ENCODE measurements around the gene PLCH1. TPM values are rescaled to one million over a fixed set of nuclear protein-coding genes. Genes with fewer than 3 reads are reported as not detected.

Gene PLCH1
- total RNA-seq, 4 donors from 2014 or later = 0.19 to 2.1 (median 0.28) TPM

DNA sequence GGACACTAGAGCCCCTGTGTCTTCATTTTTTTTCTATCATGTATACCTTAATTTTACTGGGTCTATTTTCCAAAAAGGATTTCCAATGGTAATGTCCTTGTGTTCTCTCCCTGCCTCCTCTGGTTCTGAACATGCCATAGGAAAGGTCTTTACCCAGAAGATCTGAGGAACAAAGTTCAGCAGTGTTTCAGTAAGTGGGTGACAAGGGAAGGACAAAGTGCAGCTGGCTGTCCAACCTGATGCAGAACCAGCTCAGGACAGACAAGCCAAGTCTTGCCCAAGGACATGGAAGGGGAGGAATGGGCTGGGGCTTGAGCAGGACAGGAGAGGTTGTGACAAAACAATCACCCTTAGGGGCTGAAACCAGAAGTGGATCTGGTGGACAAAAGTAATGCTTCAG lies 390.2 kb downstream of the PLCH1 start:
- TF ChIP-seq, protein P1, sequence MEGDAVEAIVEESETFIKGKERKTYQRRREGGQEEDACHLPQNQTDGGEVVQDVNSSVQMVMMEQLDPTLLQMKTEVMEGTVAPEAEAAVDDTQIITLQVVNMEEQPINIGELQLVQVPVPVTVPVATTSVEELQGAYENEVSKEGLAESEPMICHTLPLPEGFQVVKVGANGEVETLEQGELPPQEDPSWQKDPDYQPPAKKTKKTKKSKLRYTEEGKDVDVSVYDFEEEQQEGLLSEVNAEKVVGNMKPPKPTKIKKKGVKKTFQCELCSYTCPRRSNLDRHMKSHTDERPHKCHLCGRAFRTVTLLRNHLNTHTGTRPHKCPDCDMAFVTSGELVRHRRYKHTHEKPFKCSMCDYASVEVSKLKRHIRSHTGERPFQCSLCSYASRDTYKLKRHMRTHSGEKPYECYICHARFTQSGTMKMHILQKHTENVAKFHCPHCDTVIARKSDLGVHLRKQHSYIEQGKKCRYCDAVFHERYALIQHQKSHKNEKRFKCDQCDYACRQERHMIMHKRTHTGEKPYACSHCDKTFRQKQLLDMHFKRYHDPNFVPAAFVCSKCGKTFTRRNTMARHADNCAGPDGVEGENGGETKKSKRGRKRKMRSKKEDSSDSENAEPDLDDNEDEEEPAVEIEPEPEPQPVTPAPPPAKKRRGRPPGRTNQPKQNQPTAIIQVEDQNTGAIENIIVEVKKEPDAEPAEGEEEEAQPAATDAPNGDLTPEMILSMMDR (IDR thresholded peaks at IDR 0.05) = no peak
- TF ChIP-seq POLR2A (IDR thresholded peaks at IDR 0.05) = no peak
- no peaks in the 10 kb centered on the region for H3K9me3 ChIP-seq
- no peak overlapping the region for H3K4me3 ChIP-seq
- no peaks in the 10 kb centered on the region for H3K27me3 ChIP-seq
- no peak overlapping the region for H3K27ac ChIP-seq
- H3K4me1 ChIP-seq = no peaks in the 10 kb centered on the region
- no peak for DNase-seq
- H3K36me3 ChIP-seq = no peaks in the 10 kb centered on the region
- intact Hi-C loops (cut with DNase I) = loop anchor here (5.0 kb wide), 1 partner anchor 348 kb away; no protein-coding TSS in a partner anchor

DNA sequence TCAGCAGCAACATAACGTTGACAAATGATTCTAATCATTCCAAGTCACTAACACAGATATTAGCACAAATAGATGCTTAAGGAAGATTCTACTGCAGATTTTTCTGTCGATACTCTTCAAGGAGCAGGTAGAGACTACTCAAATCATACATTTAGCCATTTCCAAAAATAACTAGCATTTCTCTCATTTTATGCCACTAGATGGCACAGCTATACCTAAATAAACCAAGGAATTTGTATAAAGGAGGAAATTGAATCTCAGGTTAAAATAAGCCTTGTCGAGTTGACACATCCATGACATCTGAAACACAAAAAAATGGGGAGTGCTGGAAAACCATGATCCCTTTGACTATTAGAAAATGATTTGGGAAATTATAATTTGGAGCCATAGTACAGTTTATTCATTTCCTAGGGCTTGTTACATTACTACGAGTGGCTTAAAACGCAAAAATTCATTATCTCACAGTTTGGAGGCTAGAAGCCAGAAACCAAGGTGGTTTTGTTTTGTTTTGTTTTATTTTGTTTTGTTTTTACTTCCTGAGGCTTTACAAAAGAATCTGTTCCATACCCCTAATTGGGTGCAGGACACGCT lies 391.9 kb downstream of the PLCH1 start:
- no peaks in the 10 kb centered on the region for H3K9me3 ChIP-seq
- H3K36me3 ChIP-seq = no peaks in the 10 kb centered on the region
- H3K27me3 ChIP-seq = no peaks in the 10 kb centered on the region
- DNase-seq = no peak
- TF ChIP-seq, protein P1 (IDR thresholded peaks at IDR 0.05) = peak in 5 of 6 experiments; percentile 31 to 54 (median 36)
- TF ChIP-seq POLR2A (IDR thresholded peaks at IDR 0.05) = no peak
- H3K4me3 ChIP-seq = no peak overlapping the region
- 53% methylated on average over 6 of the region's 6 CpGs for WGBS, 2 donors
- no peaks in the 10 kb centered on the region for H3K4me1 ChIP-seq
- H3K27ac ChIP-seq = no peak overlapping the region
- intact Hi-C loops (cut with DNase I) = loop anchor here (5.0 kb wide), 1 partner anchor 349 kb away; no protein-coding TSS in a partner anchor

DNA sequence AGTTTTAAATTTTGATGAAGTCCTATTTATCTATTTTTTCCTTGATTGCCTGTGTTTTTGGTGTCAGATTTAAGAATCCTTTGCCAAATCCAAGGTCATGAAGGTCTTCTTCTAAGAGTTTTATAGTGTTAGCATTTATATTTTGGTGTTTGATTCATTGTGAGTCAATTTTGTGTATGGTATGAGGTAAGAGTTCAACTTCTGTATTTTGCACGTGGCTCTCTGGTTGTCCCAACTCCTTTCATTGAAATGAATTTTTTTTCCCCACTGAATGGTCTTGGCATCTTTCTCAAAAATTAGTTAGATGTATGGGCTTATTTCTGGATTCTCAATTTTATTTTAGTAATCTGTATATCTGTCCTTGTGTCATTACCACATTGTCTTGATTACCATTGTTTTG lies 394.3 kb downstream of the PLCH1 start:
- Histone ChIP-seq H3K4me3 (no peak overlapping the region), H3K36me3 (no peaks in the 10 kb centered on the region), H3K9me3 (no peaks in the 10 kb centered on the region), H3K27ac (no peak overlapping the region), H3K27me3 (no peaks in the 10 kb centered on the region), H3K4me1 (no peaks in the 10 kb centered on the region)
- 72 to 76% methylated on average over 1 of the region's 1 CpG for WGBS, 2 donors
- DNase-seq = no peak
- intact Hi-C loops (cut with DNase I) = loop anchor here (5.0 kb wide), 1 partner anchor 352 kb away; no protein-coding TSS in a partner anchor
- TF ChIP-seq, protein P1 (IDR thresholded peaks at IDR 0.05) = no peak
- no peak for TF ChIP-seq POLR2A (IDR thresholded peaks at IDR 0.05)

DNA sequence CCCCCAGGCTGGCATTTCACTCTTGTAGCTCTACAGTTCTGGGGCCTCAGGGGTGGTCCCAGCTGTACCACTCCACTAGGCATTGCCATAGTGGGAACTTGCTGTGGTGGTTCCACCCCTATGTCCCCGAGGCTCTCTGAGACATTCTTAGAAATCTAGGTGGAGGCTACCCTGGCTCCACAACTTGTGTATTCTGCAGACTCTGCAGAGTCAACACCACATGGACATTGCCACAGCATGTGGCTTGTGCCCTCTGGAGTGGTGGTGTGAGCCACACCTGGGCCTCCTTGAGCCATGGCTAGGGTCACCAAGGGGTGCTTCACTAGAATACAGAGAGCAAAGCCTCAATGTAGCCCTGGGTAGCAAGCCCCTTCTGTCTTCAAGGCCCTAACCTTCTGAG lies 397.0 kb downstream of the PLCH1 start:
- no peaks in the 10 kb centered on the region for H3K27me3 ChIP-seq
- no peak for DNase-seq
- no peak overlapping the region for H3K27ac ChIP-seq
- no peak overlapping the region for H3K4me3 ChIP-seq
- TF ChIP-seq, protein P1 (IDR thresholded peaks at IDR 0.05) = no peak
- no peak for TF ChIP-seq POLR2A (IDR thresholded peaks at IDR 0.05)
- no peaks in the 10 kb centered on the region for H3K4me1 ChIP-seq
- intact Hi-C loops (cut with DNase I) = no loop called here
- WGBS, 2 donors = 43% methylated on average over 1 of the region's 1 CpG; no CpG with 5 or more reads in 1 of the 2 donors
- no peaks in the 10 kb centered on the region for H3K9me3 ChIP-seq
- H3K36me3 ChIP-seq = no peaks in the 10 kb centered on the region

DNA sequence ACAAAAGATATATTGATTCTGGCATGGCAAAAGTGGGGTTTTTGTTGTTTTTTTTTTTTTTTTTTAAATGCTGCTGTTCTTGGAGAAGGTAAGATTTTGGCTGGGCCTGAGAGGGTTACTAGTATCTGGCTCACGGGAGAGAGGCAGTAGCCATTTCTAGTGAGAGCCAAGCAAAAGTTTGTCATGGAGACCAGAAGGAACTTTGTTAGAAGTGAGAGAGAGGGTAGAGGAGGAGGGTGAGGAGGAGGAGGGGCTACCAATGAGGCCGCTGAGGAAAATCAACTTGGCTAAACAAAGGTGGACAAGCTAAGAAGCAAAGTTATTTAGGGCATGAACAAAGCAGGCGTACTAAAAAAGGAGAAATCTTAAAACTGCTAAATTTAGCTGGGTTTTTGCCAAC lies 402.5 kb downstream of the PLCH1 start:
- 54 to 56% methylated on average over 3 of the region's 3 CpGs for WGBS, 2 donors
- no peaks in the 10 kb centered on the region for H3K4me1 ChIP-seq
- intact Hi-C loops (cut with DNase I) = no loop called here
- TF ChIP-seq, protein P1 (IDR thresholded peaks at IDR 0.05) = no peak
- no peaks in the 10 kb centered on the region for H3K27me3 ChIP-seq
- H3K27ac ChIP-seq = no peak overlapping the region
- no peak for DNase-seq
- H3K4me3 ChIP-seq = no peak overlapping the region
- H3K36me3 ChIP-seq = no peaks in the 10 kb centered on the region
- H3K9me3 ChIP-seq = no peaks in the 10 kb centered on the region
